ENCODE data around the gene ALCAM.

The ALCAM gene

DNA sequence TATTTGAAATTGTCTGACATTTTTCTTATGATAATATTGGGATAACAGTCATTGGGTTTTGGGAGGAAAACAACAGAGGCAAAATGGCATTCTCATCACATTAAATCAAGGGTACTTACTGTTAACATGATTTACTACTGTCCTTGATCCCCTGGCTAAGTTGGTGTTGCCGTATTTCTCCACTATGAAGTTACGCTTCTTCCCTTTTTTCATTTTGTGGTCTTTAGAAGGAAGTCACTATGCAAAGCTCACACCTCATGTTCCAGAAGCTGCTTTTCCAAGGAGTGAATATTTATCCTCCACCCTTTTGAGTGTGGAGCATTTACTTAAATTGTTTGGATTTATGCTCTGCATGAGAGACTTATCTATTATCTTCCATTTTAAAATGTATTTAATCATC, 63.7 kb downstream of the ALCAM start:
- DNase-seq: peak in 3 of 4 experiments; percentile 4 to 57 (median 51)

- peak in 1 of 4 experiments; percentile 14 for DNase-seq
These were observed 64.5 kb downstream of the ALCAM start for GRCh38 chr3:105431200-105431599.

- no peak for DNase-seq
These were observed 68.6 kb downstream of the ALCAM start for GRCh38 chr3:105435277-105435676.

DNA sequence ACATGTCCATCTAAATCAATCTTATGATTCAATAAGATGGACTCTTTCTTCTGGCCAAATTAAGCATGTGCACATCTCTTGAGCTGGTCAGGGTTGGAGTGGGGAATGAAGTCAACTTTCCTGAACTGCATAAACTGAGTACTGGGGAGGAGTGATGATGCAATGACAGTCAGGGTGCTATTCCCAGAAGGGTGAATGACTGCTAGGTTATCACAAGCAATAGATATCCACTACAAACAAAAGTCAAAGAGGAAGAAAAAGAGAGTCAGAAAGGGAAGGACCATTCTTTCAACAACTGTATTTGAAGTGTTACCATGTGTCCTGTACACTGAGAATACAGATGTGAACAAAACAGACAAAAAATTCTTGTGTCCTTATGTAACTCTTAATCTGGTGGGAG, 70.0 kb downstream of the ALCAM start:
- peak in 1 of 4 experiments; percentile 10 for DNase-seq

DNA sequence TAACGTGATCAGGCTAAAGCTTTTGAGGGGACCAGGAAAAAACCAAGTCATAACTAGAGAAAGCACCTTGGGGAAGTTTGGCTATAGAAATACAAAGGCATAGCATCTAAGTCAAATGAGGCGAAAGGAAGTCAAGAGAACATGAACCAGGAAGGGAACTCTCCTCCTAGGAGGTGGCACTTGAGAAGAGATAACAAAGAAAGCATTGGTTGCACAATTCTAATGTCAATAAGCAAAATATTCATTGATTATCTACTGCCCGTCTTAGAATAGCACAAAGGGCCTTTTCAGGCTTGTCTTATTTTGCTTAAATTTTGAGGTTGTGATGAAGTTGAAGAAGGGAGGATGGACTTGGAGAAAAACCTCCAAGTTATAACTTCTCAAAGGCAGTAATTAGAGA, 73.4 kb downstream of the ALCAM start:
- no peak for DNase-seq

DNA sequence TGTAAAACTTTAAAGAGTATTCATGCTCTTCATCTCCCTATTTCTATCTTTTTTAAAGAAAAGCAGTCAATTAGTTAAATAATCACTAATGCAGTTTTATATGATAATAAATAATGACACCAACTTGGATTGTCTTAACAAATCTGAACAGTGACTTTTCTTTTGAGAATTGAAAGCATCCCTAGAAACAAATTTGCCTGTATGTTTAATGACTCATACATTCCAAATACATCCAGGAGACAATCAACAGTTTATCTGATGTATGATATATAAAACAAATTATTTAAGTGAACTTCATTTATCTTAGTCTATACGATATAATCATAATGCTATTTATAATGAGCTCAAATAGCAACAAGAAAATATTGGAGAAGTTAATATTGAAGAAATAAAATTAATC, 78.0 kb downstream of the ALCAM start:
- no peak for DNase-seq

- no peak for DNase-seq
These were observed 81.8 kb downstream of the ALCAM start for GRCh38 chr3:105448338-105448982.

DNA sequence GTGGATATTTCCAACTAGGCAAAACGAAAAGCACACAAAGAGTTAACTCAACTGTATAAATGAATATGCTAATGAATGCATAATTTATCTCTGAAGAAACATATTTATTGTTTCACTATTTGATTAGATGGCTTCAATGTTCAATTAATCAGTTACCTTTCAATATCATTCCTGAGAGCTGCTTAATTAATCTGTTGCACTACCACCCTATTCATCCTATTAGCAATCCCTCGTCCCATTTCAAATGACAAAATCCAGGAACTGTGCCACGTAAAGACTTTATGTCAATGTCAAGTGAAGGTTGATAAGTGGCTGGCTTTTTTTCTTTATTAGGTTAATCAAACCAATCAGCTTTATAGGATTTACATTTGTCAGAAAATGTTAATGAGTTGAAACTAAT, 82.7 kb downstream of the ALCAM start:
- DNase-seq: no peak

- no peak for DNase-seq
These were observed 89.3 kb downstream of the ALCAM start for GRCh38 chr3:105456017-105456416.

DNA sequence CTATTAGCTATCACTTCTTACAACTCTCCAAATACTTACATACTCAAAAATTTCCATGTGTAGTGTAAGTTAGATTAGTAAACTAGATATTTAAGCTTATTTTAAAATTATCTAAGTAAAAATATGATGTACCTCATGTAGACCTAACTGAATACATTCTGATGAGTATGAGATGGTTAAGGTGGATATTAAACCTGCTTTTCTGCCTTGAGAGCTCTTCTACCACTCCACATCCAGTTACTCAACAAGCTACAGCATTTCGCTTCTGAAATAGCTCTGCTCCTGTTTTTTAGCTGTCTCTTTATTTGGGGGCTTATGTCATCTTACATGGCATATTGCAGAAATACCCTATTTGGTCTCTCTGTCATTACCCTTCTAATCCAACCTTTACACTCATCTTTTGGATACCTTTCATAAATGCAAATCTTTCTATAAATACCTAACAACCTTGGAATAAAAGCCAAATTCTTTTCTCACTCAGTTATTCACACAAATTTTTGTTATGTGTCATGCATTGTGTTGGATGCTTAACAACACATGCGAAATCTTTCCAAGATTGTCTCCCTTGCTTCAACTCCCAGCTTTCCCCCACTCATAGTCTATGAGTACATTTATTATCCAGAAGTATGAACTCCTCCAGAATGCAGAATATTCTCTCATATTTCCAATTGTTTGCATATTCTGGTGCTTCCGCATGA, 92.0 kb downstream of the ALCAM start:
- no peak for DNase-seq

GRCh38 chr3:105459566-105460290, 93.0 kb downstream of the ALCAM start:
- DNase-seq: peak in 2 of 4 experiments; percentile 35 to 37

- DNase-seq: no peak
These were observed 96.9 kb downstream of the ALCAM start for GRCh38 chr3:105463620-105464019.

DNA sequence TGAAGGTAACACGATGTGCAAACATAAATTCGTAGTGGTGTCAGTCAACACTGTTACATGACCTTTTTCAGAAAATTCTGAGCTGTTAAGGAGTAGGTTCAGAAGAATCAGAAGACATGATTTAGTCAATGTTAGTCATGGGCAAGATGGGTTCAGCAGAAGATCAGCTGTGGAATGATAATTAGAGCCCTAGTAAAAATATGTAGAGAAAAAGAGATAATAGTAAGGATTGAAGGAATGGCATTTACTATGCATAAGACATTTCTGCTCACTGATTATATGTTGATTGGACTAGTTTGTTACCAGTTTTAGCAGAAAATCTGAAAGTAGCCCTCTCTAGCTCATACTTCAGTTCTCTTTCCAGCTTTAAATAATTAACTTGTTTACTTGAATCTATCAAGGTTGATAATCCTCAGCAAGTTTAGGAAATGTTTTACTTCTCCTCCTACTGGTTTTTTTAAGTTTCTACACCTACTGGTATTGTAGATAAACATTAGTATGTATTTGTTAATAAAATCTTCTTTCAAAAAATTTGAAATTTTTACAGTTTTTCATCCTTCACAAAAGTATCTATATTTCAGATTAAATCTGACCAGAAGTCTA, 98.6 kb downstream of the ALCAM start:
- no peak for DNase-seq

DNA sequence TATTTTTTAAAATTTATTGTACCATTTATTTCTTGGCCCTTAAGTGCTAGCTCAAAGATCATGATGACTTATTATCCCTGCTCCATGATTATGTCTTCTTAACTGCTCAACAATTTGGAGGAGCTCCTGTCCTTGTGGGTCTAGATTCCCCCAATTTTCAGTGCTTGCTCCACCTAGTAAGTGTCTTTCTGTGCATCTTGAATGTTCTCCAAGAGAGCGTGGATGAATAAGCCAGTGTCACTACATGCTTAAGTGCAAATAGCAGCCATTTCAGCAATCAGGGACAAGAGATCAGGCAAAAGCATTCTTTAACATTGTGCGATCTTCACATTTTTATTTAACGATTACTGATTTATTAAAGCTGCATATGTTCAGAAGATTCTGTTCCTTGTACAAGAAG, 99.4 kb downstream of the ALCAM start:
- no peak for DNase-seq

DNA sequence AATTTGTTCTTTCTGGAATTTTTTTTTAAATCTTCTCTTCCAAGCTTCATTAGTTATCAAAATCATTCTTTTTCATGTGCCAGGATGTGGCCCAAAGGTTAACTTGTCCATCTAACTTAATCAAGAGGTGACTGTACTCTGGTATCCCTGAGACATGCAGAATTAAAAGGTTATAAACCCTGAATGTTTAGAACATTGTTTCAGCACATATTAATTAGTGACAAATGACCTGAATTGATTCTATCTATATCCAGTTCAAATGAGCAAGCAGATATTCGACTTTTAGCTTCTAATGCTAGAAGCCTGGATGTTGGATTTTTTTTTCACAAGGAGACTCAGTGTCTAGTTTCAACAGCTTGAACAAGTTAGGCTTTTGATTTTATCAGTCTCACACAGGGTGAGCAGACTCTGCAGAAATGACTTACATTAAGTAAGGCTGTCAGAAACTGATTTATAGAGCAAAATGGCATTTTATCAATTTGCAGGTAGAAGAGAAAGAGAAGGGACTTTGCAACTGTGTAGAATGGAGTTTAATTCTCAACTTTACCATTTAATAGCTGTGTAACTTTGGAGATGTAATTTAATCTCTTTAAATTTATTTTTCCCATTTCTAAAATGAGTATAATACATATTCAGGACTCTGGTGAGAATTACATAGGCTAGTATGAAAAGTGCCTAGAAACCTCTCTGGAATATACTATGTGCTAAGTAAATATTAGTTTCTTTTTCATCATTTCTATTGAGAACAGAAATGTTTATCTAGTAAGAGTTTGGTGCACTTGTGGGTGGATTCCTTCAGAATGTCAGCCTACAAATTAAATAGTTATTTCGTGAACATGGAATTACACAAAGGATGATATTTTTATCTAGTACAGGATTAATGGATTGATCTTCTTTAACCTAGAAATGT, 100.0 kb downstream of the ALCAM start:
- no peak for DNase-seq

DNA sequence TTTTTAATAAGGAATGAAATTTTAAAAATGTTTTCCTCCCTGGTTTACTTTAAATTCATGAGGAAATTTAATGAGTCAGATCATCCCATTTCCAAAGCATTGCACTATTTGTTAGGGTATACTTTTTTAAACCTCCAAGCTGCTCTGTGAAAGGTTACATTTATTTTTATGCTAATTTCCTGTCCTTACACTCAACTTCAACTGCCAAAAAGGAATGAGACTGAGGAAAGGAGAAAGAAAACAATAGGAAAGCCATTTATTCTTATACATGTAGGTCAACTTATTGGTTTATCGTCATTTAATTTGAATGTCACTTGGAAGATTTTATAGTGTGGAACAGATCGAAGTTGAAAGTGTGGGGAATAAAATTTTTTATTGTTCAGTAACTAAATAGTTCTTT, 104.1 kb downstream of the ALCAM start:
- no peak for DNase-seq

DNA sequence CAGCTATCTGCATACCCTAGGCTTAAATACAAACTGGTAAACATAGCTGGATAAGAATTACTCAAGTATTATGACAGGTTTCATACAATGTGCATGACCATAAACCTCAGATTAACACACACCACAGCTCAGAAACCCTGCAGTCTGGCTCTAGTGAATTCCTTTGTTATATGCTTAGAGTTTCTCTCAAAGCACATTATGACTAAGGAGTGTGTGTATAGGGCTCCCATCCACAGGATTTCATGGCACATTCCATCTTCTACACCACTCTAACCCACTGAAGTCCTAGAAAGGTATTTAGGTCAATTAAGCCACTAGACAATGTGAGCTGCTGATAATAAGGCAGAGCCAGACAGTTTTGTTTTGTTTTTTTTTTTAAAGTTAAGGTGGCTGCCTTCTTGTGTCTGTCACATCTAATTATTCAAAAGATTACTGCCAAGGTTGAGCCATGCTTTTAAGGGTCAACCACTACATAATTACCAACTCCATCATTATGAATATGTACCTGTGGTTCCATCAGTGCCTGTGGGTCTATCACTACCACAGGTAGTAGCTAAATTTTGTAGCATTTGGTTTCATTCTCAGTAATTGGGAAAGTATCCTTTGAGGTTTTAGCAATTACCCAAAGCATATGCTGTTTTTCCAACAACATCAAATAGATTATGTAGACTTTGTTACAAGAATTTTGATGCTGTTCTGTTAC, 107.0 kb downstream of the ALCAM start:
- DNase-seq: no peak

DNA sequence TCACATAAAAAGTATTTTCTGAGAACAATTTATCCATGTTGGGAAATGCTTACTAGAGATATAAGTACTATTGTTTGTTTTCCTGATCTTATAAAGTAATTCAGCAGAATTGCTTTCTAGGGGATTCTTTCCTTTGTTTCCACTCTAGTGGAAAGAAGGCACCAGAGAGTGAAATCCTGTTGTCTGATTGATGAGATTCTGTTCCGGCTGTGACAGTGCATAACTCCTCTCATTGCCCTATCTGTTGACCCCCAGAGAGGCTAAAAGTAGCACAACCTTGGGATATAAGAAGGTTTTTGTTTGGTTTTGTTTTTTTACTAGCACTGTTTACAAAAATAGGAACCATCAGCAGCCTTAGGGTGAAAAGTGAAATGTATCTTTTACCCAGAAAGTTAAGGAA, 114.1 kb downstream of the ALCAM start:
- DNase-seq: no peak

GRCh38 chr3:105483476-105483875, 116.8 kb downstream of the ALCAM start:
- DNase-seq: no peak

DNA sequence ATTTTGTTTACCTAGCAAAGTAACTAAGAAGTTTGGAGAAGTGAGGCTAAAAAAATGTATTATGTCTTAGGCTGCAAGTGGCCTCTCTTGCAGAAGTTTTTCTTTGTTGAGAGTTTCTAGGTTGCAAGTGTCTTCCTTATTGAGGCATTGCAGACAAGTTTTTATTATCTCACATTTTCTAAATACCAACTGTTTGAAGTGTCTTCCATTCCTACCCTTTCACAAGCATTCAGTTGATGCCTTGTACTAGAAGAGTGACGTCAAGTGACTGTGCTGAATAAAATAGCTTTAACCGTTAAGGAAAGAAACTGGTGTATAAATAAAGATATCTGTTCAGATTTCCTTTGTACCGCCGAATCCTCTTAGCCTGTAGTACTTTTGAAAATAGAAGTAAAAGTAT, 123.3 kb downstream of the ALCAM start:
- no peak for DNase-seq

GRCh38 chr3:105493305-105493892, 126.7 kb downstream of the ALCAM start:
- DNase-seq: no peak
